GF-D8 (cell line): Measurements from ENCODE around the gene DDX53.

Source experiments
- DNase-seq: peaks from one replicate; lab custom pipeline; 2025; lab: John Stamatoyannopoulos, UW

DDX53 gene

DNA sequence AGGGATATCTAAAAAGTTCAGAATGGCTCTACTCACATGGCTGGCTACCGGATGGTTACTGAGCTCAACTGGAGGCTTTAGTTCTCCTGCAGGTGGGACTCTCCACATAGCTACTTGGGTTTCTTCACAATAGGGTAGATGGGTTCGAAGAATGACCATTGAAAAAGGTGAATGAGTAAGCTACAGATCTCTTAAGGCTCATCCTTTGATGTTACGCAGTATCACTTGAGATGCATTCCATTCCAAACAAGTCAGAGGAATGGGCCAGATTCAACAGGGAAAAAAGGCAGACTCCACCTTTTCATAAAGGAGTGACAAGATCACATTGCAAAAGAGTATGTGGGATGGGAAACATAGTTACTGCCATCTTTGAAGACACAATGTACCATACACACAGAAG lies 52.6 kb downstream of the DDX53 start:
- no peak for DNase-seq
